GM15510 (cell line): ENCODE measurements around the gene PTGER4.

Experiments used
- POLR2A ChIP-seq: IDR thresholded peaks from 3 replicates; pipeline ENCODE4 v1.6.1; 2011; ENCODE audit warnings: borderline replicate concordance; ENCODE audit not compliant: insufficient read length; ENCODE audit errors: extremely low read depth

The PTGER4 gene

GRCh38 chr5:40680741-40681362, 1.1 kb downstream of the PTGER4 start:
- TF ChIP-seq POLR2A = no peak

GRCh38 chr5:40681363-40682153, 1.8 kb downstream of the PTGER4 start:
- no peak for TF ChIP-seq POLR2A

- TF ChIP-seq POLR2A = no peak
Measured at GRCh38 chr5:40682154-40683017, 2.7 kb downstream of the PTGER4 start.

GRCh38 chr5:40683305-40683704, 3.6 kb downstream of the PTGER4 start:
- no peak for TF ChIP-seq POLR2A

- no peak for TF ChIP-seq POLR2A
Measured at GRCh38 chr5:40685193-40685592, 5.5 kb downstream of the PTGER4 start.

GRCh38 chr5:40685976-40686486, 6.3 kb downstream of the PTGER4 start:
- no peak for TF ChIP-seq POLR2A

GRCh38 chr5:40687321-40687720, 7.6 kb downstream of the PTGER4 start:
- TF ChIP-seq POLR2A = no peak

- no peak for TF ChIP-seq POLR2A
Measured at GRCh38 chr5:40688127-40688761, 8.5 kb downstream of the PTGER4 start.

- TF ChIP-seq POLR2A = no peak
Measured at GRCh38 chr5:40688996-40689395, 9.3 kb downstream of the PTGER4 start.

- no peak for TF ChIP-seq POLR2A
Measured at GRCh38 chr5:40689438-40689837, 9.7 kb downstream of the PTGER4 start.

GRCh38 chr5:40690267-40690666, 10.6 kb downstream of the PTGER4 start:
- TF ChIP-seq POLR2A = no peak

- TF ChIP-seq POLR2A = no peak
Measured at GRCh38 chr5:40691894-40692293, 12.2 kb downstream of the PTGER4 start.

GRCh38 chr5:40694433-40694832, 14.7 kb downstream of the PTGER4 start:
- TF ChIP-seq POLR2A = no peak

GRCh38 chr5:40700116-40700782, 20.5 kb downstream of the PTGER4 start:
- TF ChIP-seq POLR2A = no peak

GRCh38 chr5:40714001-40714400, 34.3 kb downstream of the PTGER4 start:
- TF ChIP-seq POLR2A = no peak

- TF ChIP-seq POLR2A = no peak
Measured at GRCh38 chr5:40716000-40716399, 36.3 kb downstream of the PTGER4 start.
